Sigmoid colon (tissue), 7 donors: Measurements from ENCODE around the gene ODF4. TPM values are rescaled to one million over a fixed set of nuclear protein-coding genes. Genes with fewer than 3 reads are reported as not detected.

Source experiments
- DNase-seq: peaks from one replicate; pipeline ENCODE4 v3.0.0-alpha.2; 2019
- H3K27ac ChIP-seq, 4 donors: fragments of 200-600 bp; sonication (generic); one replicate each; pipeline ENCODE4 v1.5.1; 2016 to 2019; ENCODE audit warnings: mild to moderate bottlenecking in 1 of 4
- H3K27me3 ChIP-seq, 3 donors: fragments of 200-600 bp; sonication (generic); one replicate each; pipeline ENCODE4 v1.5.1; 2019; ENCODE audit warnings: mild to moderate bottlenecking in 1 of 3
- H3K36me3 ChIP-seq, 4 donors: fragments of 200-600 bp; sonication (generic); one replicate each; pipeline ENCODE4 v1.5.1; 2016 to 2019
- H3K4me1 ChIP-seq, 4 donors: fragments of 200-600 bp; sonication (generic); one replicate each; pipeline ENCODE4 v1.5.1; 2017 to 2019
- H3K4me3 ChIP-seq, 4 donors: fragments of 200-600 bp; sonication (generic); one replicate each; pipeline ENCODE4 v1.5.1; 2017 to 2019; ENCODE audit warnings: mild to moderate bottlenecking in 2 of 4, moderate library complexity in 1 of 4
- H3K9me3 ChIP-seq, 4 donors: fragments of 200-600 bp in 3 of 4; sonication (generic) in 3 of 4; one replicate each; pipeline versions ENCODE4 v1.5.1 to v1.6.1; 2013 to 2019
- EP300 ChIP-seq, 4 donors: sonication (generic); formaldehyde crosslinking; IDR thresholded peaks; one replicate each; pipeline ENCODE4 v1.6.1; 2017; ENCODE audit warnings: antibody characterized with exemption in 4 of 4
- POLR2A ChIP-seq, 2 donors: fragments of 450-650 bp; IDR thresholded peaks; one replicate each; pipeline ENCODE4 v1.6.1; 2016; ENCODE audit warnings: antibody characterized with exemption in 2 of 2, mild to moderate bottlenecking in 2 of 2, moderate library complexity in 2 of 2
- POLR2AphosphoS5 ChIP-seq, 4 donors: sonication (generic); formaldehyde crosslinking; IDR thresholded peaks; one replicate each; pipeline ENCODE4 v1.6.1; 2017; ENCODE audit warnings: antibody characterized with exemption in 4 of 4
- WGBS, 2 donors: extraction: QIAGEN DNeasy Blood & Tissue Kit; methylation state at CpG; one replicate each; pipeline ENCODE4 v1.1.7; 2013; 5-methylcytosine and 5-hydroxymethylcytosine counted together
- intact Hi-C: fragments of 100-400 bp; cut with DNase I; formaldehyde crosslinking; loops from one replicate; pipeline ENCODE4 v1.15.1; 2023
- polyA plus RNA-seq, 3 donors: library from polyadenylated mRNA; stranded (reverse); fragments of 200-250 nt; gene quantifications; one replicate each; pipeline ENCODE4 v1.2.3, GENCODE V29; 2013
- total RNA-seq, 4 donors: library from RNA; depleted of rRNA; stranded (reverse); fragments of >200 nt; gene quantifications; one replicate each; pipeline ENCODE4 v1.1.0, GENCODE V29; 2016
- TF ChIP-seq, protein P1 (sequence below), 4 experiments: fragments of 450-650 bp in 3 of 4; fragments of 200-600 bp in 1 of 4; IDR thresholded peaks; one replicate each; pipeline ENCODE4 v1.5.1; 2016 to 2019; ENCODE audit warnings: antibody characterized with exemption in 4 of 4, mild to moderate bottlenecking in 3 of 4, moderate library complexity in 2 of 4
- donor health status: healthy with polysubstance abuse.
- donor health status: Bipolar disorder and iron deficiency.
- donor health status: healthy.

Gene ODF4
- total and polyA plus RNA-seq, 7 donors: not detected

DNA sequence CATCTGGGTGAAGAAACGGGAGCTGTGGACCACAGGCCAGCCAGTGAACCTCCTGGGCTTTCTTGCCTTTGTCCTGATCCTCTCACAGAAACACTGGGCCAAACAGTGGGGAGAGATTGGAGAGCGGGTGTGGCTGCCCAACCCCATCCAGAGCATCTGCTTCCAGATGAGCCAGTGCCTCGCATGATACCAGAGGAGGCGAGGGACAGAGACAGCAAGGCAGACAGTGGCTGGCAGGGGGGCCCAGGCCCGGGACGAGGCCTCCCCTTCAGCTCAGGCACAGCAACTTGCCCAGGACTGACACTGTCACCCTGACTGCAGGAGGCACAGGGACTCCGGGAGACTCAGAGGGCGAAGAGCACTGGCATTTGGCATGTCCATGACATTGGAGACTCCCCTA, 17.6 kb upstream of the ODF4 start:
- H3K36me3 ChIP-seq: no peaks in the 10 kb centered on the region
- intact Hi-C loops: no loop called here
- no peak for DNase-seq
- 71 to 84% methylated on average over 8 of the region's 8 CpGs for WGBS, 2 donors
- no peak for TF ChIP-seq POLR2A (IDR thresholded peaks at IDR 0.05)
- TF ChIP-seq POLR2AphosphoS5 (IDR thresholded peaks at IDR 0.05): no peak
- TF ChIP-seq, protein P1, sequence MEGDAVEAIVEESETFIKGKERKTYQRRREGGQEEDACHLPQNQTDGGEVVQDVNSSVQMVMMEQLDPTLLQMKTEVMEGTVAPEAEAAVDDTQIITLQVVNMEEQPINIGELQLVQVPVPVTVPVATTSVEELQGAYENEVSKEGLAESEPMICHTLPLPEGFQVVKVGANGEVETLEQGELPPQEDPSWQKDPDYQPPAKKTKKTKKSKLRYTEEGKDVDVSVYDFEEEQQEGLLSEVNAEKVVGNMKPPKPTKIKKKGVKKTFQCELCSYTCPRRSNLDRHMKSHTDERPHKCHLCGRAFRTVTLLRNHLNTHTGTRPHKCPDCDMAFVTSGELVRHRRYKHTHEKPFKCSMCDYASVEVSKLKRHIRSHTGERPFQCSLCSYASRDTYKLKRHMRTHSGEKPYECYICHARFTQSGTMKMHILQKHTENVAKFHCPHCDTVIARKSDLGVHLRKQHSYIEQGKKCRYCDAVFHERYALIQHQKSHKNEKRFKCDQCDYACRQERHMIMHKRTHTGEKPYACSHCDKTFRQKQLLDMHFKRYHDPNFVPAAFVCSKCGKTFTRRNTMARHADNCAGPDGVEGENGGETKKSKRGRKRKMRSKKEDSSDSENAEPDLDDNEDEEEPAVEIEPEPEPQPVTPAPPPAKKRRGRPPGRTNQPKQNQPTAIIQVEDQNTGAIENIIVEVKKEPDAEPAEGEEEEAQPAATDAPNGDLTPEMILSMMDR (IDR thresholded peaks at IDR 0.05): no peak
- no peak for TF ChIP-seq EP300 (IDR thresholded peaks at IDR 0.05)
- H3K4me3 ChIP-seq: no peak overlapping the region
- no peaks in the 10 kb centered on the region for H3K9me3 ChIP-seq
- peaks cover 0 to 9% (median 8%) of the 10 kb centered on the region in 4 donors for H3K4me1 ChIP-seq
- H3K27me3 ChIP-seq: peaks cover 1 to 41% (median 14%) of the 10 kb centered on the region in 3 donors
- H3K27ac ChIP-seq: no peak overlapping the region

DNA sequence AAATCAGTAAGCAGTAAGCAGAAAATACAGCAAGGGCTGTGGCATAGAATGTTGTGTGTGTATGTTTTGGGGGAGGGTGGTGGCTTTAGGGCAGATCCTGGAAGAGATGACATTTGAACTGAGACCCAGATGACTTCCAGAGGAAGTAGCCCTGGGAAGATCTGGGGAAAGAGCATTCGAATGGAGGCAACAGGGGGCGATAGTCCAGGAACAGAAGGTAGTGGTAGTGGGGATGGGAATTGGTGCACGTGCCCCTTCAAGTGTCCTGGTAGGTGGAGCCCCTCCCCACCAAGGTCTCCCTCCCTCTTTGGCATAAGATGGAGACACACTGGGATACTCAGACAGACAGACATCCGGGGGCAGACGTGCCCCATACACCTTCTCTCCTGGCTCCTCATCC, 15.5 kb upstream of the ODF4 start:
- DNase-seq: no peak
- no peaks in the 10 kb centered on the region for H3K36me3 ChIP-seq
- TF ChIP-seq POLR2AphosphoS5 (IDR thresholded peaks at IDR 0.05) (no peak), POLR2A (IDR thresholded peaks at IDR 0.05) (no peak), EP300 (IDR thresholded peaks at IDR 0.05) (no peak)
- TF ChIP-seq, protein P1 (IDR thresholded peaks at IDR 0.05): no peak
- peaks cover 0 to 13% (median 13%) of the 10 kb centered on the region in 4 donors for H3K4me1 ChIP-seq
- no peak overlapping the region for H3K4me3 ChIP-seq
- peaks cover 2 to 39% (median 9%) of the 10 kb centered on the region in 3 donors for H3K27me3 ChIP-seq
- WGBS, 2 donors: 74 to 86% methylated on average over 5 of the region's 5 CpGs
- no peaks in the 10 kb centered on the region for H3K9me3 ChIP-seq
- no peak overlapping the region for H3K27ac ChIP-seq
- intact Hi-C loops: no loop called here

DNA sequence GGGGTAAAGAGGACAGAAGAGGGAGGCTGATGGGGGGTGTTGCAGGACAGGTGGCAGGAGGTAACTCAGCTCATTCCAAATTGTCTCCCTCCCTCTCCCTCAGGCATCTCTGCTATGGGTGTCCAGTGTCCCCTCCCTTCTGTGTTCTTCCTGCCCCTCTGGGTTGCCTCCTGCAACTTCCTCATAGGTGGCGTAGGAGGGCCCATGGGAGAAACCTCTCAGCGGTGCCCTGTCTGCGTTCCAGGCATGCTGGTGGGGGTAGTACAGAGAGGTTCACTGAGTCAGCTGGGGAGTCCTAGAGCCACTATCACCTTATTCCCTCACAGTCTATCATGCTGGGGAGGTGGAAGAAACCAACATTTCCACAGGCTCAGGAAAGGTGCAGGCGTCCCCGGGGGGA, 14.7 kb upstream of the ODF4 start:
- intact Hi-C loops: no loop called here
- Histone ChIP-seq H3K27me3 (peaks cover 2 to 39% (median 9%) of the 10 kb centered on the region in 3 donors), H3K9me3 (no peaks in the 10 kb centered on the region), H3K4me1 (peaks cover 0 to 13% (median 13%) of the 10 kb centered on the region in 4 donors), H3K4me3 (no peak overlapping the region), H3K27ac (no peak overlapping the region), H3K36me3 (no peaks in the 10 kb centered on the region)
- TF ChIP-seq POLR2A (IDR thresholded peaks at IDR 0.05) (no peak), EP300 (IDR thresholded peaks at IDR 0.05) (no peak), POLR2AphosphoS5 (IDR thresholded peaks at IDR 0.05) (no peak)
- TF ChIP-seq, protein P1 (IDR thresholded peaks at IDR 0.05): no peak
- WGBS, 2 donors: 57 to 60% methylated on average over 5 of the region's 5 CpGs
- DNase-seq: no peak

DNA sequence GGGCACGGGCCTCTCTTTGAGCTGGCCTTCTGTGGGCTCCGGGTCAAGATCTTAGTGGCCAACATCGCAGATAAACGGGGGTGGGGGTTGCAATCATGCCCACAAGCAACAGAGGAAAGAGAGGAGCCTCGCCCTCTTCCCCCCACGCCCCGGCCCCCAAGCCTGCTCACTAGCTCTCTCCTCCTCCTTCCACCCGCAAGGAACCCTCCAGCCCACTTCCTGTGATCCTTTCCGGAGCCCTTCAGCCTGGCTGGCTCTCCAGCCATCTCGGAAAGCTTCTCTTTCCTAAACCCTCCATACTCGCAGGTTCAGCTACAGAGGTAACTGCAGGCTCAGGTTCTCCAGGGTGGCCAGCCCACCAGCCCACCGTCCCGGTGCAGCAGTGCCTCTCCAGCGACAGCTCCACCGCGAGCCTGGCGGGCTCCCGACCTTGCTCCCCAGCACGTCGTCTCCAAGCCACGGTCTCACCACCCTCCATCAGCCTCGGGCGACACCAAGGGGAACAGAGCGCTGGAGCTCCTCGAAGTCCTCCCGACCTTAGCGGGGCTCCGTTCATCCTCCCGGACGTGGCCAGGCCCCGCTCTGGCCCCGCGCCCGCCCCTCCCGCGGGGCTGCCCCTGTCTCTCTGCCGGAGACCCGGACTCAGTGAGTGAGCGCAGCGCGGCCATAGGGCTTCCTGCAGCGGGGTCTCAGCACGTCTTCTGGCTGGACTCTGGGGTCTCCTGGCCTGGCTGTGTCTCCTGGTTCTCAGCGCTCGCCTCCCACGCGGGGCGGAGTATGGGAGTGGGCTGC, 12.9 kb upstream of the ODF4 start:
- no peaks in the 10 kb centered on the region for H3K9me3 ChIP-seq
- no peak for TF ChIP-seq POLR2AphosphoS5 (IDR thresholded peaks at IDR 0.05)
- TF ChIP-seq EP300 (IDR thresholded peaks at IDR 0.05): no peak
- TF ChIP-seq, protein P1 (IDR thresholded peaks at IDR 0.05): no peak
- no peak for TF ChIP-seq POLR2A (IDR thresholded peaks at IDR 0.05)
- peak overlapping the region; percentile 15 to 58 (median 54) for H3K27ac ChIP-seq
- intact Hi-C loops: no loop called here
- H3K4me3 ChIP-seq: peak overlapping the region; percentile 32 to 51 (median 44)
- 4 to 8% methylated on average over 48 of the region's 48 CpGs for WGBS, 2 donors
- H3K36me3 ChIP-seq: no peaks in the 10 kb centered on the region
- H3K4me1 ChIP-seq: peaks cover 0 to 13% (median 13%) of the 10 kb centered on the region in 4 donors
- DNase-seq: peak; percentile 72
- peaks cover 2 to 43% (median 9%) of the 10 kb centered on the region in 3 donors for H3K27me3 ChIP-seq
